Mesenchymal stem cell (in vitro differentiated cells and primary cell): ENCODE measurements around the gene MTG1.
"Not testable (repeated sequence)": the region's sequence is repeated elsewhere in the genome, so short reads cannot be mapped to it uniquely, and the experiment has no call there.

ENCODE experiments used
- DNase-seq: peaks from one replicate; pipeline ENCODE4 v3.0.0-alpha.2; 2013
- H2AFZ ChIP-seq: one replicate; pipeline ENCODE4 v1.6.1; 2013; ENCODE audit warnings: low read depth, mild to moderate bottlenecking, control low read depth, inconsistent platforms, low read length, moderate library complexity
- H2AK5ac ChIP-seq: 2 replicates; pipeline ENCODE4 v1.6.1; 2013; ENCODE audit warnings: low read length, moderate library complexity, mild to moderate bottlenecking, inconsistent platforms; ENCODE audit not compliant: severe bottlenecking
- H2BK120ac ChIP-seq: one replicate; pipeline ENCODE4 v1.6.1; 2013; ENCODE audit warnings: low read depth, mild to moderate bottlenecking, inconsistent platforms, low read length, moderate library complexity
- H2BK12ac ChIP-seq, 2 experiments: one replicate each; pipeline ENCODE4 v1.6.1; 2013; ENCODE audit warnings: inconsistent platforms in 2 of 2, low read length in 2 of 2, mild to moderate bottlenecking in 2 of 2, moderate library complexity in 2 of 2, control low read depth in 1 of 2
- H2BK15ac ChIP-seq: one replicate; pipeline ENCODE4 v1.6.1; 2013; ENCODE audit warnings: mild to moderate bottlenecking, low read depth, inconsistent platforms; ENCODE audit not compliant: poor library complexity, severe bottlenecking
- H2BK5ac ChIP-seq: 2 replicates; pipeline ENCODE4 v1.6.1; 2013; ENCODE audit warnings: low read depth, mild to moderate bottlenecking, low read length, control low read depth, inconsistent platforms; ENCODE audit not compliant: poor library complexity, severe bottlenecking
- H3K14ac ChIP-seq, 2 experiments: one replicate each; pipeline ENCODE4 v1.6.1; 2013; ENCODE audit warnings: inconsistent platforms in 2 of 2, low read length in 2 of 2, control low read depth in 1 of 2, mild to moderate bottlenecking in 1 of 2, moderate library complexity in 1 of 2
- H3K18ac ChIP-seq, 2 experiments: one replicate each; pipeline ENCODE4 v1.6.1; 2013; ENCODE audit warnings: inconsistent platforms in 2 of 2, low read length in 2 of 2, control low read depth in 1 of 2, low read depth in 1 of 2, mild to moderate bottlenecking in 1 of 2
- H3K23ac ChIP-seq, 2 experiments: one replicate each; pipeline ENCODE4 v1.6.1; 2013; ENCODE audit warnings: inconsistent platforms in 2 of 2, low read length in 2 of 2, mild to moderate bottlenecking in 2 of 2, moderate library complexity in 2 of 2, control low read depth in 1 of 2
- H3K27ac ChIP-seq: 2 replicates; pipeline ENCODE4 v1.5.1; 2013; ENCODE audit warnings: mild to moderate bottlenecking, moderate library complexity, low read length, control low read depth, inconsistent platforms; ENCODE audit not compliant: poor library complexity, severe bottlenecking
- H3K27me3 ChIP-seq, 2 experiments: 2 replicates each; pipeline versions ENCODE4 v1.6.1 to v1.7.0; 2013; ENCODE audit warnings: low read length in 2 of 2, mild to moderate bottlenecking in 2 of 2, moderate library complexity in 2 of 2, control low read depth in 1 of 2, inconsistent platforms in 1 of 2; ENCODE audit not compliant: control insufficient read depth in 1 of 2, insufficient read depth in 1 of 2
- H3K36me3 ChIP-seq, 2 experiments: 2 replicates each; pipeline versions ENCODE4 v1.6.1 to v1.7.0; 2013; ENCODE audit warnings: low read length in 2 of 2, control low read depth in 1 of 2, inconsistent platforms in 1 of 2, low read depth in 1 of 2, mild to moderate bottlenecking in 1 of 2; ENCODE audit not compliant: insufficient read depth in 2 of 2, control insufficient read depth in 1 of 2
- H3K4ac ChIP-seq, 2 experiments: one replicate each; pipeline ENCODE4 v1.6.1; 2013; ENCODE audit warnings: inconsistent platforms in 2 of 2, low read length in 2 of 2, mild to moderate bottlenecking in 2 of 2, moderate library complexity in 2 of 2, control low read depth in 1 of 2, low read depth in 1 of 2
- H3K4me1 ChIP-seq: 2 replicates; pipeline ENCODE4 v1.6.1; 2013; ENCODE audit warnings: low read depth, low read length, control low read depth; ENCODE audit not compliant: control insufficient read depth, insufficient read depth
- H3K4me2 ChIP-seq: 2 replicates; pipeline ENCODE4 v1.6.1; 2013; ENCODE audit warnings: low read length, mild to moderate bottlenecking, inconsistent platforms; ENCODE audit not compliant: poor library complexity, severe bottlenecking
- H3K4me3 ChIP-seq, 2 experiments: 2 replicates each; pipeline versions ENCODE4 v1.5.1 to v1.7.0; 2013; ENCODE audit warnings: low read length in 2 of 2, mild to moderate bottlenecking in 2 of 2, control low read depth in 1 of 2, low read depth in 1 of 2; ENCODE audit not compliant: insufficient read depth in 1 of 2
- H3K79me1 ChIP-seq: replicated peaks from 2 replicates; pipeline ENCODE4 v1.6.1; 2013; ENCODE audit warnings: mild to moderate bottlenecking, control low read depth, low read length, inconsistent platforms; ENCODE audit not compliant: poor library complexity, severe bottlenecking
- H3K9ac ChIP-seq: 2 replicates; pipeline ENCODE4 v1.7.0; 2013; ENCODE audit warnings: mild to moderate bottlenecking, low read length, moderate library complexity
- H3K9me3 ChIP-seq: 2 replicates; pipeline ENCODE4 v1.7.0; 2013; ENCODE audit warnings: mild to moderate bottlenecking, low read length; ENCODE audit not compliant: control insufficient read depth
- H4K8ac ChIP-seq: one replicate; pipeline ENCODE4 v1.6.1; 2013; ENCODE audit warnings: inconsistent platforms, mild to moderate bottlenecking, low read length, moderate library complexity
- H4K91ac ChIP-seq: one replicate; pipeline ENCODE4 v1.6.1; 2013; ENCODE audit warnings: mild to moderate bottlenecking, low read length, inconsistent platforms
- WGBS: methylation state at CpG from one replicate; pipeline ENCODE4 v1.1.7; 2013; ENCODE audit warnings: mixed read lengths; 5-methylcytosine and 5-hydroxymethylcytosine counted together

MTG1 gene

GRCh38 chr10:133384071-133384470 lies 9.9 kb upstream of the MTG1 start:
- no peak overlapping the region for H3K4ac ChIP-seq
- peaks cover 13% of the 10 kb centered on the region for H3K4me1 ChIP-seq
- H3K4me3 ChIP-seq = no peak overlapping the region
- H3K27ac ChIP-seq = no peak overlapping the region
- H3K79me1 ChIP-seq = peaks cover 10% of the 10 kb centered on the region
- no peak overlapping the region for H4K91ac ChIP-seq
- 92% methylated on average over 13 of the region's 13 CpGs for WGBS
- H3K9me3 ChIP-seq = no peaks in the 10 kb centered on the region
- no peak overlapping the region for H3K14ac ChIP-seq
- H2BK5ac ChIP-seq = no peak overlapping the region
- no peak overlapping the region for H3K23ac ChIP-seq
- no peak overlapping the region for H4K8ac ChIP-seq
- no peak overlapping the region for H2BK120ac ChIP-seq
- no peak overlapping the region for H2BK15ac ChIP-seq
- peaks cover 19 to 30% of the 10 kb centered on the region in 2 experiments for H3K36me3 ChIP-seq
- no peak for DNase-seq
- H3K9ac ChIP-seq = no peak overlapping the region
- H2AK5ac ChIP-seq = no peak overlapping the region
- H3K4me2 ChIP-seq = no peak overlapping the region
- H2BK12ac ChIP-seq = no peak overlapping the region
- H3K18ac ChIP-seq = no peak overlapping the region
- H2AFZ ChIP-seq = no peak overlapping the region
- no peaks in the 10 kb centered on the region for H3K27me3 ChIP-seq

GRCh38 chr10:133385214-133385613 lies 8.7 kb upstream of the MTG1 start:
- no peak overlapping the region for H3K9ac ChIP-seq
- H2BK12ac ChIP-seq = no peak overlapping the region
- no peaks in the 10 kb centered on the region for H3K27me3 ChIP-seq
- no peak overlapping the region for H3K23ac ChIP-seq
- no peak overlapping the region for H2AK5ac ChIP-seq
- no peak overlapping the region for H4K8ac ChIP-seq
- no peak overlapping the region for H2BK120ac ChIP-seq
- H4K91ac ChIP-seq = no peak overlapping the region
- H2AFZ ChIP-seq = no peak overlapping the region
- H3K36me3 ChIP-seq = peaks cover 27 to 34% of the 10 kb centered on the region in 2 experiments
- H3K4me1 ChIP-seq = peaks cover 7% of the 10 kb centered on the region
- H3K18ac ChIP-seq = no peak overlapping the region
- H3K14ac ChIP-seq = no peak overlapping the region
- peaks cover 5% of the 10 kb centered on the region for H3K79me1 ChIP-seq
- H3K4me2 ChIP-seq = no peak overlapping the region
- H2BK5ac ChIP-seq = no peak overlapping the region
- no peaks in the 10 kb centered on the region for H3K9me3 ChIP-seq
- 100% methylated on average over 1 of the region's 2 CpGs for WGBS
- H2BK15ac ChIP-seq = no peak overlapping the region
- no peak overlapping the region for H3K27ac ChIP-seq
- DNase-seq = no peak
- no peak overlapping the region for H3K4me3 ChIP-seq
- H3K4ac ChIP-seq = no peak overlapping the region

- not testable (repeated sequence) for H3K27ac ChIP-seq, H3K4me2 ChIP-seq, H3K18ac ChIP-seq, H4K91ac ChIP-seq, H3K14ac ChIP-seq, H3K23ac ChIP-seq, H2BK15ac ChIP-seq, H3K79me1 ChIP-seq, H3K4me3 ChIP-seq, H3K4me1 ChIP-seq, H3K9ac ChIP-seq, H2BK120ac ChIP-seq, DNase-seq, H2AFZ ChIP-seq, H2BK12ac ChIP-seq, H2BK5ac ChIP-seq, H3K4ac ChIP-seq, H3K9me3 ChIP-seq, H4K8ac ChIP-seq, H3K27me3 ChIP-seq, H2AK5ac ChIP-seq
- 98% methylated on average over 3 of the region's 4 CpGs for WGBS
- H3K36me3 ChIP-seq = peaks cover 30 to 33% of the 10 kb centered on the region in 2 experiments
These were observed 7.0 kb upstream of the MTG1 start for GRCh38 chr10:133386951-133387350.

- Histone ChIP-seq H3K4me1 (peaks cover 4% of the 10 kb centered on the region), H4K91ac (no peak overlapping the region), H3K27ac (no peak overlapping the region), H4K8ac (no peak overlapping the region), H3K9ac (no peak overlapping the region), H2BK15ac (no peak overlapping the region), H3K4me2 (no peak overlapping the region), H2AK5ac (no peak overlapping the region), H2BK12ac (no peak overlapping the region), H3K79me1 (peaks cover 2% of the 10 kb centered on the region), H3K4ac (no peak overlapping the region), H3K18ac (no peak overlapping the region), H3K27me3 (no peaks in the 10 kb centered on the region), H2AFZ (no peak overlapping the region), H3K23ac (no peak overlapping the region), H2BK120ac (no peak overlapping the region), H3K9me3 (no peaks in the 10 kb centered on the region), H2BK5ac (no peak overlapping the region), H3K14ac (no peak overlapping the region), H3K4me3 (no peak overlapping the region), H3K36me3 (peaks cover 27 to 37% of the 10 kb centered on the region in 2 experiments)
- 89% methylated on average over 17 of the region's 17 CpGs for WGBS
- DNase-seq = no peak
These were observed 5.6 kb upstream of the MTG1 start for GRCh38 chr10:133388236-133388972.
